HEK293 (cell line): ENCODE measurements around the gene ALOX12B.

Experiments
- AEBP2 ChIP-seq: fragments of 450-650 bp; formaldehyde crosslinking; IDR thresholded peaks from 2 replicates; pipeline ENCODE4 v1.5.1; 2016; ENCODE audit warnings: missing biosample characterization, missing genetic modification characterization, borderline replicate concordance
- EGR2 ChIP-seq: fragments of 450-650 bp; formaldehyde crosslinking; IDR thresholded peaks from 2 replicates; pipeline ENCODE4 v1.5.1; 2016; ENCODE audit warnings: low read depth, missing biosample characterization, missing genetic modification characterization
- INSM2 ChIP-seq: fragments of 450-650 bp; formaldehyde crosslinking; IDR thresholded peaks from 2 replicates; pipeline ENCODE4 v1.5.1; 2016; ENCODE audit warnings: missing biosample characterization, missing genetic modification characterization
- SP2 ChIP-seq: fragments of 450-650 bp; formaldehyde crosslinking; IDR thresholded peaks from 2 replicates; pipeline ENCODE4 v1.5.1; 2016; ENCODE audit warnings: missing biosample characterization, missing genetic modification characterization
- YY2 ChIP-seq: fragments of 450-650 bp; formaldehyde crosslinking; IDR thresholded peaks from 2 replicates; pipeline ENCODE4 v1.5.1; 2016; ENCODE audit warnings: missing biosample characterization, missing genetic modification characterization
- ZFP3 ChIP-seq: fragments of 450-650 bp; formaldehyde crosslinking; IDR thresholded peaks from 2 replicates; pipeline ENCODE4 v1.5.1; 2016; ENCODE audit warnings: low read depth, missing biosample characterization, missing genetic modification characterization
- ZNF121 ChIP-seq: fragments of 450-650 bp; formaldehyde crosslinking; IDR thresholded peaks from 2 replicates; pipeline ENCODE4 v1.5.1; 2016; ENCODE audit warnings: missing biosample characterization, missing genetic modification characterization
- ZNF146 ChIP-seq: fragments of 450-650 bp; formaldehyde crosslinking; IDR thresholded peaks from 2 replicates; pipeline ENCODE4 v1.5.1; 2016; ENCODE audit warnings: missing biosample characterization, missing genetic modification characterization
- ZNF157 ChIP-seq: fragments of 450-650 bp; formaldehyde crosslinking; IDR thresholded peaks from 2 replicates; pipeline ENCODE4 v1.5.1; 2016; ENCODE audit warnings: missing biosample characterization, missing genetic modification characterization
- ZNF16 ChIP-seq: fragments of 450-650 bp; formaldehyde crosslinking; IDR thresholded peaks from 2 replicates; pipeline ENCODE4 v1.5.1; 2016; ENCODE audit warnings: low read depth, missing biosample characterization, missing genetic modification characterization
- ZNF175 ChIP-seq: fragments of 450-650 bp; formaldehyde crosslinking; IDR thresholded peaks from 2 replicates; pipeline ENCODE4 v1.5.1; 2016; ENCODE audit warnings: missing biosample characterization, missing genetic modification characterization
- ZNF221 ChIP-seq: fragments of 450-650 bp; formaldehyde crosslinking; IDR thresholded peaks from 2 replicates; pipeline ENCODE4 v1.5.1; 2017; ENCODE audit warnings: missing biosample characterization, missing genetic modification characterization, borderline replicate concordance
- ZNF223 ChIP-seq: fragments of 450-650 bp; formaldehyde crosslinking; IDR thresholded peaks from 2 replicates; pipeline ENCODE4 v1.5.1; 2016; ENCODE audit warnings: missing biosample characterization, missing genetic modification characterization
- ZNF311 ChIP-seq: fragments of 450-650 bp; formaldehyde crosslinking; IDR thresholded peaks from 2 replicates; pipeline ENCODE4 v1.5.1; 2017; ENCODE audit warnings: missing biosample characterization, missing genetic modification characterization, borderline replicate concordance
- ZNF335 ChIP-seq: fragments of 450-650 bp; formaldehyde crosslinking; conservative IDR thresholded peaks from 2 replicates; pipeline ENCODE4 v1.5.1; 2016; ENCODE audit warnings: missing biosample characterization, missing genetic modification characterization
- ZNF341 ChIP-seq: fragments of 450-650 bp; formaldehyde crosslinking; IDR thresholded peaks from 2 replicates; pipeline ENCODE4; 2016; ENCODE audit warnings: low read depth, missing biosample characterization, missing genetic modification characterization
- ZNF350 ChIP-seq: fragments of 450-650 bp; formaldehyde crosslinking; IDR thresholded peaks from 2 replicates; pipeline ENCODE4 v1.5.0; 2017; ENCODE audit warnings: missing biosample characterization, mild to moderate bottlenecking, missing genetic modification characterization
- ZNF362 ChIP-seq: fragments of 450-650 bp; formaldehyde crosslinking; IDR thresholded peaks from 2 replicates; pipeline ENCODE4 v1.5.1; 2016; ENCODE audit warnings: missing biosample characterization, missing genetic modification characterization
- ZNF416 ChIP-seq: fragments of 450-650 bp; formaldehyde crosslinking; IDR thresholded peaks from 2 replicates; pipeline ENCODE4 v1.5.1; 2016; ENCODE audit warnings: missing biosample characterization, missing genetic modification characterization
- ZNF423 ChIP-seq: fragments of 450-650 bp; formaldehyde crosslinking; IDR thresholded peaks from 2 replicates; pipeline ENCODE4 v1.5.1; 2016; ENCODE audit warnings: missing biosample characterization, missing genetic modification characterization
- ZNF549 ChIP-seq: fragments of 450-650 bp; IDR thresholded peaks from 2 replicates; pipeline ENCODE4 v1.5.1; 2018; ENCODE audit warnings: missing biosample characterization, missing genetic modification characterization, mild to moderate bottlenecking, inconsistent platforms, moderate library complexity
- ZNF623 ChIP-seq: fragments of 450-650 bp; formaldehyde crosslinking; IDR thresholded peaks from 2 replicates; pipeline ENCODE4 v1.5.1; 2016; ENCODE audit warnings: missing biosample characterization, missing genetic modification characterization
- ZNF626 ChIP-seq: fragments of 450-650 bp; sonication (Bioruptor Pico); formaldehyde crosslinking; IDR thresholded peaks from 2 replicates; pipeline ENCODE4 v1.5.1; 2018; ENCODE audit warnings: missing biosample characterization, missing genetic modification characterization, inconsistent platforms
- ZNF658 ChIP-seq: fragments of 450-650 bp; formaldehyde crosslinking; IDR thresholded peaks from 2 replicates; pipeline ENCODE4; 2016; ENCODE audit warnings: missing biosample characterization, missing genetic modification characterization
- ZNF776 ChIP-seq: fragments of 450-650 bp; formaldehyde crosslinking; IDR thresholded peaks from 2 replicates; pipeline ENCODE4 v1.5.0; 2017; ENCODE audit warnings: missing biosample characterization, missing genetic modification characterization, borderline replicate concordance
- ZSCAN30 ChIP-seq: fragments of 450-650 bp; IDR thresholded peaks from 2 replicates; pipeline ENCODE4 v1.5.1; 2018; ENCODE audit warnings: missing biosample characterization, mild to moderate bottlenecking, missing genetic modification characterization, moderate library complexity
- ZSCAN5A ChIP-seq: fragments of 450-650 bp; formaldehyde crosslinking; IDR thresholded peaks from 2 replicates; pipeline ENCODE4 v1.5.1; 2016; ENCODE audit warnings: missing biosample characterization, missing genetic modification characterization
- TF ChIP-seq, protein P1 (sequence below): fragments of 450-650 bp; formaldehyde crosslinking; IDR thresholded peaks from 2 replicates; pipeline ENCODE4 v1.5.1; 2016; ENCODE audit warnings: missing biosample characterization, missing genetic modification characterization
- TF ChIP-seq, protein P2 (sequence below): fragments of 450-650 bp; formaldehyde crosslinking; IDR thresholded peaks from 2 replicates; pipeline ENCODE4 v1.5.1; 2016; ENCODE audit warnings: missing biosample characterization, missing genetic modification characterization

ALOX12B gene

GRCh38 chr17:8120520-8121406, 33.2 kb upstream of the ALOX12B start (continued):
- TF ChIP-seq, protein P1, sequence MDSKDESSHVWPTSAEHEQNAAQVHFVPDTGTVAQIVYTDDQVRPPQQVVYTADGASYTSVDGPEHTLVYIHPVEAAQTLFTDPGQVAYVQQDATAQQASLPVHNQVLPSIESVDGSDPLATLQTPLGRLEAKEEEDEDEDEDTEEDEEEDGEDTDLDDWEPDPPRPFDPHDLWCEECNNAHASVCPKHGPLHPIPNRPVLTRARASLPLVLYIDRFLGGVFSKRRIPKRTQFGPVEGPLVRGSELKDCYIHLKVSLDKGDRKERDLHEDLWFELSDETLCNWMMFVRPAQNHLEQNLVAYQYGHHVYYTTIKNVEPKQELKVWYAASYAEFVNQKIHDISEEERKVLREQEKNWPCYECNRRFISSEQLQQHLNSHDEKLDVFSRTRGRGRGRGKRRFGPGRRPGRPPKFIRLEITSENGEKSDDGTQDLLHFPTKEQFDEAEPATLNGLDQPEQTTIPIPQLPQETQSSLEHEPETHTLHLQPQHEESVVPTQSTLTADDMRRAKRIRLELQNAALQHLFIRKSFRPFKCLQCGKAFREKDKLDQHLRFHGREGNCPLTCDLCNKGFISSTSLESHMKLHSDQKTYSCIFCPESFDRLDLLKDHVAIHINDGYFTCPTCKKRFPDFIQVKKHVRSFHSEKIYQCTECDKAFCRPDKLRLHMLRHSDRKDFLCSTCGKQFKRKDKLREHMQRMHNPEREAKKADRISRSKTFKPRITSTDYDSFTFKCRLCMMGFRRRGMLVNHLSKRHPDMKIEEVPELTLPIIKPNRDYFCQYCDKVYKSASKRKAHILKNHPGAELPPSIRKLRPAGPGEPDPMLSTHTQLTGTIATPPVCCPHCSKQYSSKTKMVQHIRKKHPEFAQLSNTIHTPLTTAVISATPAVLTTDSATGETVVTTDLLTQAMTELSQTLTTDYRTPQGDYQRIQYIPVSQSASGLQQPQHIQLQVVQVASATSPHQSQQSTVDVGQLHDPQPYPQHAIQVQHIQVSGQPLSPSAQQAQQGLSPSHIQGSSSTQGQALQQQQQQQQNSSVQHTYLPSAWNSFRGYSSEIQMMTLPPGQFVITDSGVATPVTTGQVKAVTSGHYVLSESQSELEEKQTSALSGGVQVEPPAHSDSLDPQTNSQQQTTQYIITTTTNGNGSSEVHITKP = peak; percentile 86
- TF ChIP-seq ZNF658 (tag by site-specific recombination) = no peak
- no peak for TF ChIP-seq ZNF776
- no peak for TF ChIP-seq ZNF157 (tag by site-specific recombination)
- peak; percentile 6; the same call in 1 of the 2 replicates for TF ChIP-seq ZFP3
- TF ChIP-seq ZNF423 = no peak
- 0 out of 2 replicates have a peak, but pooled peaks have one; percentile 17 for TF ChIP-seq ZNF221 (tag by site-specific recombination)
- no peak for TF ChIP-seq ZNF175 (tag by site-specific recombination)
- TF ChIP-seq ZNF350 (tag by site-specific recombination) = no peak
- TF ChIP-seq ZNF623 (tag by site-specific recombination) = no peak; the same call in 1 of the 2 replicates
- TF ChIP-seq ZNF341 (tag by site-specific recombination) = peak; percentile 18; the same call in 1 of the 2 replicates
- peak; percentile 87; the same call in 1 of the 2 replicates for TF ChIP-seq INSM2 (tag by site-specific recombination)
- no peak for TF ChIP-seq ZNF146 (tag by site-specific recombination)
- TF ChIP-seq SP2 (tag by site-specific recombination) = peak; percentile 40
- no peak for TF ChIP-seq ZNF311 (tag by site-specific recombination)
- TF ChIP-seq ZNF626 (tag by site-specific recombination) = no peak
- TF ChIP-seq ZNF362 = peak; percentile 71
- no peak for TF ChIP-seq ZNF121 (tag by site-specific recombination)
- TF ChIP-seq AEBP2 (tag by site-specific recombination) = no peak
- no peak for TF ChIP-seq ZNF416 (tag by site-specific recombination)
- no peak for TF ChIP-seq ZNF549 (tag by site-specific recombination)
- peak; percentile 65 for TF ChIP-seq ZSCAN30 (tag by site-specific recombination)
- TF ChIP-seq ZSCAN5A = 0 out of 2 replicates have a peak, but pooled peaks have one; percentile 17
- TF ChIP-seq, protein P2, sequence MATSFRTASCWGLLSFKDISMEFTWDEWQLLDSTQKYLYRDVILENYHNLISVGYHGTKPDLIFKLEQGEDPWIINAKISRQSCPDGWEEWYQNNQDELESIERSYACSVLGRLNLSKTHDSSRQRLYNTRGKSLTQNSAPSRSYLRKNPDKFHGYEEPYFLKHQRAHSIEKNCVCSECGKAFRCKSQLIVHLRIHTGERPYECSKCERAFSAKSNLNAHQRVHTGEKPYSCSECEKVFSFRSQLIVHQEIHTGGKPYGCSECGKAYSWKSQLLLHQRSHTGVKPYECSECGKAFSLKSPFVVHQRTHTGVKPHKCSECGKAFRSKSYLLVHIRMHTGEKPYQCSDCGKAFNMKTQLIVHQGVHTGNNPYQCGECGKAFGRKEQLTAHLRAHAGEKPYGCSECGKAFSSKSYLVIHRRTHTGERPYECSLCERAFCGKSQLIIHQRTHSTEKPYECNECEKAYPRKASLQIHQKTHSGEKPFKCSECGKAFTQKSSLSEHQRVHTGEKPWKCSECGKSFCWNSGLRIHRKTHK (tag by site-specific recombination) = no peak
- peak; percentile 59 for TF ChIP-seq YY2 (tag by site-specific recombination)
- TF ChIP-seq ZNF16 (tag by site-specific recombination) = no peak; the same call in 1 of the 2 replicates
- peak; percentile 69 for TF ChIP-seq ZNF335 (tag by site-specific recombination)
- peak; percentile 30; the same call in 1 of the 2 replicates for TF ChIP-seq EGR2 (tag by site-specific recombination)
- TF ChIP-seq ZNF223 = no peak
